Amniotic epithelial cell (primary cell): ENCODE data around the gene UBE4B.
"Not testable (repeated sequence)": the region's sequence is repeated elsewhere in the genome, so short reads cannot be mapped to it uniquely, and the experiment has no call there.

Experiments used
- DNase-seq: peaks from one replicate; pipeline ENCODE4 v3.0.0-alpha.2; 2010; ENCODE audit warnings: low read depth

Gene UBE4B

GRCh38 chr1:10210841-10211804 lies 178.4 kb downstream of the UBE4B start:
- DNase-seq = peak; percentile 95

- DNase-seq = no peak
Measured at GRCh38 chr1:10211805-10212410, 179.2 kb downstream of the UBE4B start.

- DNase-seq = no peak
Measured at GRCh38 chr1:10212476-10212875, 179.7 kb downstream of the UBE4B start.

- DNase-seq = no peak
Measured at GRCh38 chr1:10213186-10213705, 180.5 kb downstream of the UBE4B start.

GRCh38 chr1:10216090-10216749 lies 183.5 kb downstream of the UBE4B start:
- DNase-seq = no peak

DNA sequence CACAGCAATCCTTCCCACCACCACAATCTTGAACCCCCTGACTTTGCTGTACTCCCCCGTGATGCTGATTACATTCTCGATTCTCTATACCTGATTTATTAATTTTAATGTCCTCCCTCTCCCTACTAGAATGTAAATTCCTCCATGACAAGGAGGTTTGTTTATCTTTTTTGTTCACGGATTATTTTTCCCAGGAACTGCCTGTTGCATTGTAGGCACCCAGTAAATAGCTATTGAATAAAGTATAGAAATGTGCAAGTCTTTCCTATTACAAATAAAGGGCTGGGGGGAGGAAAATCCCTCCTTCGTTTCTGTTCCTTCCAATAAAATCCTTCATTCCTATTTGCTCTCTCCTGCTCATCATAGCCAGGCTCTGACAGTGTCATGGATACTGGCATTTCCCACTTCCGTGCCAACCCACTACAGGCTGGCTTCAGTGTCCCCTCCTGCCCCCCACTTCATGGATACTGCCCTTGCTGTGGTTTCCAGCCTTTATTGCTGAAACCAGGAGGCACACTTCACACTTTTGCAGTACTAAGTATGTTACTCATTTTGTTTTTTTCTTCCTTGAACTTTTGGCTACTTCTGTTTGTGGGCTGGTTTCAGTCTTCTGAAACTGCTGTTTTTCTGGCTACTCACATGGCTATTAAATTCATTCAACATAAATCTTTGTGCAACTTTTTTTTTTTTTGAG lies 185.1 kb downstream of the UBE4B start:
- DNase-seq = peak; percentile 63

- no peak for DNase-seq
Measured at GRCh38 chr1:10220200-10220599, 187.4 kb downstream of the UBE4B start.

- DNase-seq = not testable (repeated sequence)
Measured at GRCh38 chr1:10220657-10221056, 187.9 kb downstream of the UBE4B start.

DNA sequence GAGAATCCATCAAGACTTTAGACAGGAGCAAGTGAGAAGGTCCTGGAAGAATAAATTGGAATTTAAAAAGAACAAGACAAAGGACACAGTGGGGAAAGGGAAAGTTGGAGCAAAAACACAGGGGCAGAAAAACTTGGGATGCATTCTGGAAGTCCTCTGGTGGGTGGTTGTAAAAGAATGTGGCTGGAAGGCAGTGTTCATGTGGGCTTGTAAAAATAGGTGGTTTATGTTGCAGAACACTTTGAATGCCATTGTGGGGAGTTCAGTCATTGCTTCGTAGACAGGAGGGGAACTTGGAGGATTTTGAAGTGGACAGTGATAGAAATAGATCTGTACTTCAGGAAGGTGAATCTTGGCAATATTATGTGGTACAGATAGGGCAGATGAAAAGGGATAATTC lies 192.8 kb downstream of the UBE4B start:
- DNase-seq = no peak

- no peak for DNase-seq
Measured at GRCh38 chr1:10228528-10228927, 195.8 kb downstream of the UBE4B start.

- DNase-seq = no peak
Measured at GRCh38 chr1:10229903-10230302, 197.1 kb downstream of the UBE4B start.
